22Rv1 (cell line): Measurements from ENCODE around the gene RIPK3.

ENCODE experiments used
- H3K27ac ChIP-seq: fragments of 450-650 bp; 2 replicates; pipeline ENCODE4 v1.5.1; 2017
- ZFX ChIP-seq: fragments of 450-650 bp; IDR thresholded peaks from 2 replicates; pipeline ENCODE4 v1.6.1; 2017; ENCODE audit warnings: antibody characterized with exemption, borderline replicate concordance
- TF ChIP-seq, protein P1 (sequence below): fragments of 450-650 bp; IDR thresholded peaks from 2 replicates; pipeline ENCODE4 v1.5.1; 2017; ENCODE audit warnings: mild to moderate bottlenecking

RIPK3 gene

DNA sequence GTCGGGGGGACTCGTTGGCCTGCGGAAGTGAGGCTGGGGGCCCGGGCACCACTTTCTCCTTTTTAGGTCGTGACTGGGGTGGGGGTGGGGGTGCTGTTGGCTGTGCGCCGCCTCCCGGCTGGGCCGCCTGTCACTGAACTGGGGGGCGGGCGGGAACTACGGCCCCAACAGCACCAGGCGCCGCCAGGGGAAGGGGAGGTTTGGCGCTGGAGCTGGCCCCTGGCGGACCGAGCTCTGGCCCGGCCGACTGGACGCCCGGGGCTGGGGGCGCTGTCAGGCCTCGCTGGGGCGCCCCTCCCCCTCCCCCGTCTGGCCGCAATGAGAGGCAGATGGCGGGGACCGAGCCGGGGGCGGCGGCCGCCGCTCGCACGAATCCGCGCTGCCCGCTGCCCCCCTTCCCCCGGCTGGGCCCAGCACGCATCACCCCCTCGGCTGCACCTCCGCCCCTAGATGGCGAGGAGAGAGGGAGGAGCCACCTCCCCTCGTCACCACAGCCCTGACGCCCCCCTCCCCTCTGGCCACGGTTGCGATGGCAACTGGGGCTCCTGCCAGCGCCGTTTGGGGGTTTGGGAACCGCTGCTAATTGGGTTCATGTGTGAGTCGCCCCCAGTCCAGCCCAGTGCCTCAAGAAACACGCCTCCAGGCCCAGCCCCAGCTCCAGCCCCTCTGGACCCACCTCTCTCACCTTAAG, 28.9 kb upstream of the RIPK3 start:
- no peak overlapping the region for H3K27ac ChIP-seq
- TF ChIP-seq, protein P1, sequence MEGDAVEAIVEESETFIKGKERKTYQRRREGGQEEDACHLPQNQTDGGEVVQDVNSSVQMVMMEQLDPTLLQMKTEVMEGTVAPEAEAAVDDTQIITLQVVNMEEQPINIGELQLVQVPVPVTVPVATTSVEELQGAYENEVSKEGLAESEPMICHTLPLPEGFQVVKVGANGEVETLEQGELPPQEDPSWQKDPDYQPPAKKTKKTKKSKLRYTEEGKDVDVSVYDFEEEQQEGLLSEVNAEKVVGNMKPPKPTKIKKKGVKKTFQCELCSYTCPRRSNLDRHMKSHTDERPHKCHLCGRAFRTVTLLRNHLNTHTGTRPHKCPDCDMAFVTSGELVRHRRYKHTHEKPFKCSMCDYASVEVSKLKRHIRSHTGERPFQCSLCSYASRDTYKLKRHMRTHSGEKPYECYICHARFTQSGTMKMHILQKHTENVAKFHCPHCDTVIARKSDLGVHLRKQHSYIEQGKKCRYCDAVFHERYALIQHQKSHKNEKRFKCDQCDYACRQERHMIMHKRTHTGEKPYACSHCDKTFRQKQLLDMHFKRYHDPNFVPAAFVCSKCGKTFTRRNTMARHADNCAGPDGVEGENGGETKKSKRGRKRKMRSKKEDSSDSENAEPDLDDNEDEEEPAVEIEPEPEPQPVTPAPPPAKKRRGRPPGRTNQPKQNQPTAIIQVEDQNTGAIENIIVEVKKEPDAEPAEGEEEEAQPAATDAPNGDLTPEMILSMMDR, result no peak
- no peak for TF ChIP-seq ZFX

DNA sequence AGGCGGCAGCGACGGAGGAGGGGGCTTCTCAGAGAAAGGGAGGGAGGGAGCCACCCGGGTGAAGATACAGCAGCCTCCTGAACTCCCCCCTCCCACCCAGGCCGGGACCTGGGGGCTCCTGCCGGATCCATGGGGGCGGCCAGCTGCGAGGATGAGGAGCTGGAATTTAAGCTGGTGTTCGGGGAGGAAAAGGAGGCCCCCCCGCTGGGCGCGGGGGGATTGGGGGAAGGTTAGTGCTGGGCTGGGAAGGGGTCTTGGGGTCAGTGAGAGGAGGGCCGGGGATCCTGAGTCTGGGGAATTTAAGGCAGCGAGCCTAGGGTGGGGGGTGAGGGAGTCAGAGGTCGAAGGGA, 28.4 kb upstream of the RIPK3 start:
- TF ChIP-seq, protein P1, result no peak
- TF ChIP-seq ZFX, result no peak
- peak overlapping the region; percentile 97 for H3K27ac ChIP-seq

DNA sequence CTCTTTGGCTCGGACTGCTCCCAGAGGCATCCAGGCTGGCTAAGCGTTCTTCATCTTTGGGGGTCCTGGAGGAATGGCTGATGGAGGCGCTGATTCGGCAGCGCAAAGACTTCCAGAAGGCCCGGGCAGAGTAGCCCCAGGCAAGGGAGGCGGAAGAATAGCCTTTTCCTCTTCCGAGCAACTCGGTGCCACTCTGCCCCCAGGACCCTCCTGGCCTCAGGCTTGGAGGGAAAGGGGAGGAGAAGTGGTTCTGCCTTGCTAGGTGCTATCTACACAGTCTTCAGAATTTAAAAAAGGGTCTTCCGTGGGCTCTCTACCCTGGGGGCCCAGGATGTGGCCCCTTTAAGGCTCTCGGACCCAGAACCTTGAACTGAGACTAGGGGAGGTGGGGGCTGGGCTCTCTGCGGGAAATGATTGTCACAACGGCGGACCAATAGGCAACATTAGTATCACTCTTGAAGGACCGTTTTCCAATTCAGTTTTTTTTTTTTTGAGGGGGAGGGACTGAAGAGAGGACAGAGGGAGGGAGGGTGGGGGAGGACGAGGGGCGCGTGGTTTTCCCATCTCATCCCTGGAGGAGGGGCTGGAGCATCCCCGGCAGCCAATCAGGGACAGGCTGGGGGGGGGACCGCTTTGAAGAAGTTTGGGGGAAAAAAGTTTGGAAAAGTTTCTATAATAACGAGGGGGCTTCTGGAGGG, 27.9 kb upstream of the RIPK3 start, which contains the start of gene NFATC4:
Gene NFATC4, plus strand, starts transcription at position 671 of the 698 bp plus-strand sequence. CDS start 157 bp downstream, outside the sequence.
- H3K27ac ChIP-seq, result peak within 1 kb of the TSS; percentile 97
- TF ChIP-seq, protein P1, result no peak
- TF ChIP-seq ZFX, result no peak

DNA sequence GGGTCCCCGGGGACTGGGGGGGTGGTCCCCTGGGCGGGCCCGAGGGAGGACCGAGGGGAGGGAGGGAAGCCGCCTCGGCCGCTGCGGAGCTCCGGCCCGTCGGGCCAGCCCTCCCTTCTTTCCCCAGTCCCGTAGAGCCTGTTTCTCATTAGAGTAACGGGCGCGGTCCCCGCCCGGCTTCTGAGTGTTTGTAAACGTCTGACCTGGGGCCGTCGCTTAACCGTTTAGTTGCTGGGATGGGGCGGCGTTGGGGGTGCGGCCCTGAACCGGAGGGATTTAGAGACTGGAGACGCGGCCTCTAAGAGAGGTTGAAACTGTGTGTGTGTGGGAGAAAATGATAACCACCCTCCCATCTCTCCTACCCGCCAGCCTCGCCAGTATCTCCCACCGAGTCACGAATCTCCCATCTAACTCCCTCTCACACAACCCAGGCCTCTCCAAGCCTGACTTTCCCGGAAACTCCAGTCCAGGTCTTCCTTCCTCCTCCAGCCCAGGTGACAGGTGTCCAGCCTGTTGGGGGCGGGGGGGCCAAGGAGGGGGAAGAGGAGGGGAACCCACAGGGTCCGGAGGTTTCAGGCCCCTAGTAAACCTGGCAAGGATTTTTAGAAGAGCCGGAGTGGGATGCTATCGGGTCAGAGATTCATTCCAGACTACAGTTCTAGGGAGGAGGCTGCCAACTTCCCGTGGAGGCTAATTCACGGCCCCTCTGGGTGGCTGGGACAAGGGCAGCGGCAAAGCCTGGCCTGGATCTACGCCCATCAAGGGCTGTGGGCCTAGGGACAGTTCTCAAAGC, 27.1 kb upstream of the RIPK3 start:
- TF ChIP-seq, protein P1, result no peak
- no peak for TF ChIP-seq ZFX
- peak overlapping the region; percentile 97 for H3K27ac ChIP-seq

DNA sequence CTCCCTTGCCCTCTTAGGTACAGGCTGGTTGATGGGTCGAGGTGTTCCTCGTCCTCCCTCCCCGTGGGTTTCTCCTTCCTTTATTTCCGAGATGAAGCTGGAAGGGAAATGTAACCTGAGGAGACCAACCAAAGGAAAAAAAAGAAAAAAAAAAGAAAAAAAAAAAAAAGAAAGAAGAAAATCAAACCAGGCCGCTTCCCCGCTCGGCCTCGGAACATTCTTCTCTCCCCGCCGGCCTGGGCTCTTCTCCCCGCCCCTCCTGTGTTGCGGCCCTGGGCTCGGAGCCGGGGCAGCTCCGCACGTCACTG, 26.6 kb upstream of the RIPK3 start:
- peak overlapping the region; percentile 97 for H3K27ac ChIP-seq
- TF ChIP-seq ZFX, result no peak
- TF ChIP-seq, protein P1, result no peak

DNA sequence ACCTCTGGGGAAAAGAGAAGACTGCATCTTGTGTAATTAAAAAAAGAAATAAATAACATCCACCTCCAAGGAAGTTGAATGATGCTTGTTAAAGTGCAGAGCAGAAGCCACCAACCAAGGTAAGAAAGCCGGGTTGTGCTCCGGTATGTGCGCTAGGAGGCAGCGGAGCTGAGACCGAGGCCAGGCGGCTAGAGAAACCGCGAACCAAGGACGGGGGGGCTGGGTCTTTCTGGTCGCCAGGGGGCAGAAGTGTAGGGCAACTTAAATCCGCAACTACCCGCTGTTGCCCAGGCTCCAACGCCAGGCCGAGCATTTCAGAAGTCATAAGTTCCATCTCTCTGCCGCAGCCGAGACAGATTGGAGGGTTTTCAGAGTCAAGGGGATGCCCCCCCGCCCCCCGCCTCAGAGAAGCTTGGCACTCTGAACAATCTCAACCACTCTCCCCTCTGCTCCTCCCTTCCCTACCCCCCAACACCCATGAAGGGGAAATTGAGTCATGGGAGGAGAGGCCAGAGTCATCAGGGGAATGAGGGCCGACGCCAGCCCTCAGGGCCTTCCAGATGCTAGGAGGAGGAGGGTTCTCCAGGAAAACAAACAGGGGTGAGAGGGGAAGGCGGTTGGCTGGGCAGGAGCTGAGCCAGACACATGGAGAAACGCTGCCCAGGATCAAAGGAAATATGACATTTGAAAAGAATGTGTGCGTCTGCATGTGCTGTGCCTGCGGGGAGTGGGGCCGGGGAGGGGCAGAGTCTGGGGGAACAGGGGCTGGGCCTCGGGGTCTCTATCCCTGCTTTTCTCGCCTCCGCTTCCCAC, 26.0 kb upstream of the RIPK3 start:
- TF ChIP-seq, protein P1, result peak; percentile 91
- TF ChIP-seq ZFX, result no peak
- H3K27ac ChIP-seq, result peak overlapping the region; percentile 97
